Left lung (tissue), 10 donors: ENCODE results near the gene POMC. TPM values are rescaled to one million over a fixed set of nuclear protein-coding genes. Genes with fewer than 3 reads are reported as not detected.

Experiments used
- ATAC-seq: fragments of 200-7000 bp; cut with Tn5 transposase; one replicate; pipeline ENCODE4 v1.9.1; 2020; ENCODE audit warnings: moderate library complexity
- DNase-seq, 4 donors: peaks; one replicate each; pipeline ENCODE4 v3.0.0-alpha.2; 2013 to 2020
- H3K27ac ChIP-seq, 2 donors: fragments of 200-600 bp; sonication (generic) in 1 of 2; one replicate each; pipeline versions ENCODE4 v1.5.0 to v1.8.0; 2020 to 2021
- H3K27me3 ChIP-seq, 2 donors: fragments of 200-600 bp; sonication (generic) in 1 of 2; one replicate each; pipeline versions ENCODE4 v1.5.0 to v1.8.0; 2020 to 2021
- H3K36me3 ChIP-seq, 2 donors: fragments of 200-600 bp; sonication (generic) in 1 of 2; one replicate each; pipeline versions ENCODE4 v1.5.0 to v1.8.0; 2020 to 2021
- H3K4me1 ChIP-seq, 2 donors: fragments of 200-600 bp; one replicate each; pipeline ENCODE4 v1.8.0; 2021
- H3K4me3 ChIP-seq, 2 donors: fragments of 200-600 bp; sonication (generic) in 1 of 2; one replicate each; pipeline versions ENCODE4 v1.5.0 to v1.8.0; 2020 to 2021; ENCODE audit warnings: mild to moderate bottlenecking in 1 of 2
- H3K9me3 ChIP-seq, 2 donors: fragments of 200-600 bp; sonication (generic) in 1 of 2; one replicate each; pipeline versions ENCODE4 v1.5.0 to v1.8.0; 2020 to 2021
- CTCF ChIP-seq, 2 donors: fragments of 200-600 bp; sonication (generic) in 1 of 2; IDR thresholded peaks; one replicate each; pipeline versions ENCODE4 v1.5.0 to v1.8.0; 2021; ENCODE audit warnings: antibody characterized with exemption in 2 of 2
- intact Hi-C, 2 donors: fragments of 100-400 bp; cut with DNase I; formaldehyde crosslinking; loops; one replicate each; pipeline versions ENCODE4 v1.11.2 to v1.14.2; 2022
- polyA plus RNA-seq, 6 donors: library from polyadenylated mRNA; unstranded; fragments of 120-200 nt; gene quantifications; one replicate each; pipeline ENCODE4 v1.2.1, GENCODE V29; 2013; ENCODE audit not compliant: insufficient read length in 6 of 6
- total RNA-seq, 2 donors: library from RNA; stranded (reverse); fragmentation: NEBNext Ultra II Directional; extraction: Animal tissue kit (Norgen Biotek cat#: 25700); gene quantifications; one replicate each; pipeline ENCODE4 v1.2.1, GENCODE V29; 2021
- donor health status: DM: no; HTN: yes; CAD: no.
- donor health status: DM: no; HTN: no; CAD: no.

Gene POMC
- total and polyA plus RNA-seq, 8 donors = 0.74 to 3.7 (median 1.8) TPM

GRCh38 chr2:25201265-25201664 lies 32.9 kb upstream of the POMC start:
- no peak for ATAC-seq
- Histone ChIP-seq H3K36me3 (no peaks in the 10 kb centered on the region), H3K9me3 (no peaks in the 10 kb centered on the region), H3K4me3 (no peak overlapping the region), H3K4me1 (peaks cover 0 to 10% of the 10 kb centered on the region in 2 donors), H3K27ac (no peak overlapping the region), H3K27me3 (peaks cover 0 to 16% of the 10 kb centered on the region in 2 donors)
- intact Hi-C loops = no loop called here
- no peak for TF ChIP-seq CTCF (IDR thresholded peaks at IDR 0.05)
- DNase-seq = no peak

- H3K27me3 ChIP-seq = peaks cover 0 to 6% of the 10 kb centered on the region in 2 donors
- no peak overlapping the region for H3K27ac ChIP-seq
- TF ChIP-seq CTCF (IDR thresholded peaks at IDR 0.05) = no peak
- H3K36me3 ChIP-seq = no peaks in the 10 kb centered on the region
- no peak overlapping the region for H3K4me3 ChIP-seq
- H3K9me3 ChIP-seq = no peaks in the 10 kb centered on the region
- peaks cover 0 to 6% of the 10 kb centered on the region in 2 donors for H3K4me1 ChIP-seq
- DNase-seq = no peak
- intact Hi-C loops = loop anchor here in 1 of 2 donors (10.0 kb wide), 1 partner anchor 224 kb away; the partner anchor contains the start of gene DNAJC27
- ATAC-seq = no peak
Measured at GRCh38 chr2:25198576-25198975, 30.2 kb upstream of the POMC start.

- ATAC-seq (no peak), DNase-seq (no peak)
- Histone ChIP-seq H3K36me3 (no peaks in the 10 kb centered on the region), H3K9me3 (no peaks in the 10 kb centered on the region), H3K4me3 (no peak overlapping the region), H3K27me3 (peaks cover 0 to 1% of the 10 kb centered on the region in 2 donors), H3K4me1 (peaks cover 0 to 6% of the 10 kb centered on the region in 2 donors), H3K27ac (no peak overlapping the region)
- intact Hi-C loops = loop anchor here in 1 of 2 donors (10.0 kb wide), 1 partner anchor 223 kb away; the partner anchor contains the start of gene DNAJC27
- no peak for TF ChIP-seq CTCF (IDR thresholded peaks at IDR 0.05)
Measured at GRCh38 chr2:25198209-25198525, 29.8 kb upstream of the POMC start.

GRCh38 chr2:25197336-25198208 lies 29.2 kb upstream of the POMC start:
- no peak overlapping the region for H3K27ac ChIP-seq
- intact Hi-C loops = loop anchor here in 1 of 2 donors (10.0 kb wide), 1 partner anchor 223 kb away; the partner anchor contains the start of gene DNAJC27
- peaks cover 0 to 6% of the 10 kb centered on the region in 2 donors for H3K4me1 ChIP-seq
- DNase-seq = no peak
- ATAC-seq = no peak
- H3K9me3 ChIP-seq = no peaks in the 10 kb centered on the region
- H3K27me3 ChIP-seq = no peaks in the 10 kb centered on the region
- H3K36me3 ChIP-seq = no peaks in the 10 kb centered on the region
- no peak for TF ChIP-seq CTCF (IDR thresholded peaks at IDR 0.05)
- H3K4me3 ChIP-seq = no peak overlapping the region

- DNase-seq (no peak), ATAC-seq (no peak)
- Histone ChIP-seq H3K4me1 (peaks cover 0 to 6% of the 10 kb centered on the region in 2 donors), H3K27me3 (no peaks in the 10 kb centered on the region), H3K27ac (no peak overlapping the region), H3K4me3 (no peak overlapping the region), H3K9me3 (no peaks in the 10 kb centered on the region), H3K36me3 (no peaks in the 10 kb centered on the region)
- TF ChIP-seq CTCF (IDR thresholded peaks at IDR 0.05) = no peak
- intact Hi-C loops = loop anchor here in 1 of 2 donors (10.0 kb wide), 1 partner anchor 220 kb away; the partner anchor contains the start of gene DNAJC27
Measured at GRCh38 chr2:25194576-25195122, 26.3 kb upstream of the POMC start.
